OCI-LY3 (cell line): ENCODE results near the gene FBRSL1.

Source experiments
- H2AFZ ChIP-seq: fragments of 200-600, 300-600 bp; shearing (Covaris generic); 2 replicates; pipeline ENCODE4 v1.6.0; 2014; ENCODE audit warnings: antibody characterized with exemption, low read depth, low read length
- H3K27ac ChIP-seq: fragments of 200-600, 300-600 bp; sonication (generic); 2 replicates; pipeline ENCODE4 v1.5.1; 2014; ENCODE audit warnings: mild to moderate bottlenecking, low read length, moderate library complexity, mixed read lengths
- H3K27me3 ChIP-seq: fragments of 200-600, 300-600 bp; sonication (generic); 2 replicates; pipeline ENCODE4 v1.6.1; 2014; ENCODE audit warnings: low read depth, low read length, mixed read lengths
- H3K36me3 ChIP-seq: fragments of 200-600, 300-600 bp; sonication (generic); replicated peaks from 2 replicates; pipeline ENCODE3; 2014; ENCODE audit warnings: low read depth, low read length, mixed read lengths
- H3K4me1 ChIP-seq: fragments of 300-600, 200-600 bp; sonication (generic); 2 replicates; pipeline ENCODE4 v1.6.1; 2014; ENCODE audit warnings: low read length, mixed read lengths
- H3K4me2 ChIP-seq: fragments of 200-600, 300-600 bp; sonication (generic); 2 replicates; pipeline ENCODE4 v1.6.1; 2014; ENCODE audit warnings: low read length, mixed read lengths
- H3K4me3 ChIP-seq: fragments of 300-600, 200-600 bp; sonication (generic); 2 replicates; pipeline ENCODE4 v1.5.1; 2014; ENCODE audit warnings: antibody characterized with exemption, mild to moderate bottlenecking, low read length, moderate library complexity
- H3K79me2 ChIP-seq: fragments of 300-600, 200-600 bp; shearing (Covaris generic); 2 replicates; pipeline ENCODE4 v1.6.1; 2014; ENCODE audit warnings: mild to moderate bottlenecking, low read length, mixed read lengths
- H3K9ac ChIP-seq: fragments of 300-600, 200-600 bp; shearing (Covaris generic); 2 replicates; pipeline ENCODE4 v1.6.0; 2014; ENCODE audit warnings: mild to moderate bottlenecking, low read length, moderate library complexity
- H3K9me3 ChIP-seq: fragments of 200-600, 300-600 bp; shearing (Covaris generic); 2 replicates; pipeline ENCODE4 v1.6.1; 2014; ENCODE audit warnings: low read length, mixed read lengths; ENCODE audit not compliant: insufficient read depth
- H4K20me1 ChIP-seq: fragments of 200-600, 300-600 bp; sonication (generic); 2 replicates; pipeline ENCODE4 v1.6.1; 2016; ENCODE audit warnings: low read length, mixed read lengths; ENCODE audit not compliant: insufficient read depth
- CTCF ChIP-seq: fragments of 200-600, 300-600 bp; sonication (generic); IDR thresholded peaks from 2 replicates; pipeline ENCODE4 v1.5.1; 2014; ENCODE audit warnings: antibody characterized with exemption, low read length, low read depth
- EZH2phosphoT487 ChIP-seq: fragments of 200-600 bp; shearing (Covaris generic); IDR thresholded peaks from 2 replicates; pipeline ENCODE4 v1.6.1; 2018; ENCODE audit warnings: antibody characterized with exemption, mixed run types, low read depth

FBRSL1 gene

GRCh38 chr12:132466241-132467201 is 23.4 kb upstream of the FBRSL1 start:
- H3K79me2 ChIP-seq, result no peaks in the 10 kb centered on the region
- no peak overlapping the region for H3K4me3 ChIP-seq
- TF ChIP-seq EZH2phosphoT487 (no peak), CTCF (no peak)
- H3K27me3 ChIP-seq, result peaks cover 4% of the 10 kb centered on the region; the same call in 1 of the 2 replicates
- no peak overlapping the region for H3K27ac ChIP-seq
- no peak overlapping the region for H2AFZ ChIP-seq
- H3K4me2 ChIP-seq, result no peak overlapping the region
- H4K20me1 ChIP-seq, result no peaks in the 10 kb centered on the region
- H3K9ac ChIP-seq, result no peak overlapping the region
- no peaks in the 10 kb centered on the region for H3K9me3 ChIP-seq
- H3K4me1 ChIP-seq, result peaks cover 30% of the 10 kb centered on the region
- no peaks in the 10 kb centered on the region for H3K36me3 ChIP-seq

- Histone ChIP-seq H4K20me1 (no peaks in the 10 kb centered on the region), H3K9ac (no peak overlapping the region), H3K36me3 (no peaks in the 10 kb centered on the region), H2AFZ (no peak overlapping the region), H3K27me3 (peaks cover 1% of the 10 kb centered on the region; the same call in 1 of the 2 replicates), H3K4me3 (no peak overlapping the region), H3K4me2 (peak overlapping the region; percentile 38; the same call in 1 of the 2 replicates), H3K27ac (no peak overlapping the region), H3K79me2 (no peaks in the 10 kb centered on the region), H3K9me3 (no peaks in the 10 kb centered on the region), H3K4me1 (peaks cover 31% of the 10 kb centered on the region)
- no peak for TF ChIP-seq CTCF
- TF ChIP-seq EZH2phosphoT487, result no peak
Measured at GRCh38 chr12:132467511-132467910, 22.4 kb upstream of the FBRSL1 start.

- TF ChIP-seq EZH2phosphoT487 (no peak), CTCF (no peak; the same call in 1 of the 2 replicates)
- H3K79me2 ChIP-seq, result no peaks in the 10 kb centered on the region
- peak overlapping the region; percentile 44 for H3K27ac ChIP-seq
- no peaks in the 10 kb centered on the region for H3K27me3 ChIP-seq
- H3K9me3 ChIP-seq, result no peaks in the 10 kb centered on the region
- H3K4me3 ChIP-seq, result peak overlapping the region; percentile 31
- no peak overlapping the region for H2AFZ ChIP-seq
- H3K4me2 ChIP-seq, result peak overlapping the region; percentile 67
- H3K36me3 ChIP-seq, result no peaks in the 10 kb centered on the region
- no peaks in the 10 kb centered on the region for H4K20me1 ChIP-seq
- H3K9ac ChIP-seq, result peak overlapping the region; percentile 1; the same call in 1 of the 2 replicates
- H3K4me1 ChIP-seq, result peaks cover 31% of the 10 kb centered on the region
Measured at GRCh38 chr12:132469423-132469822, 20.5 kb upstream of the FBRSL1 start.

DNA sequence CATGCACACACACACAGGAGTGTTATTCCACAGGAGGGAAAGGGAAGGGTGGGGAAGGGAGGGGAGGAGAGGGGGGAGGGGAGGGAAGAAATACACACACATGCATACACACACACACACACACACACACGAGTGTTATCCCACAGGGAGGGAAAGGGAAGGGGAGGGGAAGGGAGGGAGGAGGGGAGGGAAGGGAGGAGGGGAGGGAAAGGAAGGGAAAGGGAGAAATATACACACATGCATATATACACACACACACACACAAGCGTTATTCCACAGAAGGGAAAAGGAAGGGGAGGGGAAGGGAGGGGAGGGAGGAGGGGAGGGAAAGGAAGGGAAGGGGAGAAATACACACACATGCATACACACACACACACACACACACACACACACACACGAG is 19.6 kb upstream of the FBRSL1 start:
- no peak overlapping the region for H2AFZ ChIP-seq
- H3K9ac ChIP-seq, result no peak overlapping the region
- no peaks in the 10 kb centered on the region for H3K36me3 ChIP-seq
- no peak overlapping the region for H3K27ac ChIP-seq
- H3K4me1 ChIP-seq, result peaks cover 31% of the 10 kb centered on the region
- H3K79me2 ChIP-seq, result no peaks in the 10 kb centered on the region
- H3K27me3 ChIP-seq, result no peaks in the 10 kb centered on the region
- H3K4me2 ChIP-seq, result peak overlapping the region; percentile 39
- no peaks in the 10 kb centered on the region for H3K9me3 ChIP-seq
- H4K20me1 ChIP-seq, result no peaks in the 10 kb centered on the region
- H3K4me3 ChIP-seq, result no peak overlapping the region
- no peak for TF ChIP-seq CTCF
- TF ChIP-seq EZH2phosphoT487, result no peak
